GM21381 (cell line): ENCODE measurements around the gene ANXA3.
"Not testable (repeated sequence)": the region's sequence is repeated elsewhere in the genome, so short reads cannot be mapped to it uniquely, and the experiment has no call there.

Source experiments
- ATAC-seq: cut with Tn5 transposase; IDR thresholded peaks from one replicate; pipeline ENCODE4 v1.9.1; 2021; ENCODE audit warnings: mild to moderate bottlenecking, moderate library complexity; ENCODE audit not compliant: unreplicated experiment

The ANXA3 gene

GRCh38 chr4:78551420-78552351 is at the start of gene ANXA3:
TSS of gene ANXA3 (plus strand) at chr4:78551770. CDS start at chr4:78554474, 2,704 bp downstream.
- peak; percentile 65 for ATAC-seq

GRCh38 chr4:78506260-78506659 is 45.3 kb upstream of the ANXA3 start:
- not testable (repeated sequence) for ATAC-seq

GRCh38 chr4:78509043-78509442 is 42.5 kb upstream of the ANXA3 start:
- no peak for ATAC-seq

GRCh38 chr4:78510108-78510507 is 41.5 kb upstream of the ANXA3 start:
- no peak for ATAC-seq

GRCh38 chr4:78510681-78511080 is 40.9 kb upstream of the ANXA3 start:
- no peak for ATAC-seq

GRCh38 chr4:78512357-78512920 is 39.1 kb upstream of the ANXA3 start:
- ATAC-seq, result no peak

GRCh38 chr4:78513411-78513975 is 38.1 kb upstream of the ANXA3 start:
- no peak for ATAC-seq

GRCh38 chr4:78517050-78517652 is 34.4 kb upstream of the ANXA3 start:
- ATAC-seq, result no peak

- no peak for ATAC-seq
Measured at GRCh38 chr4:78518561-78518960, 33.0 kb upstream of the ANXA3 start.

- ATAC-seq, result no peak
Measured at GRCh38 chr4:78519962-78520361, 31.6 kb upstream of the ANXA3 start.

- no peak for ATAC-seq
Measured at GRCh38 chr4:78520808-78521226, 30.8 kb upstream of the ANXA3 start.

GRCh38 chr4:78524009-78524408 is 27.6 kb upstream of the ANXA3 start:
- no peak for ATAC-seq

GRCh38 chr4:78525559-78525958 is 26.0 kb upstream of the ANXA3 start:
- ATAC-seq, result no peak

- no peak for ATAC-seq
Measured at GRCh38 chr4:78527103-78527502, 24.5 kb upstream of the ANXA3 start.

- no peak for ATAC-seq
Measured at GRCh38 chr4:78527555-78527954, 24.0 kb upstream of the ANXA3 start.

- no peak for ATAC-seq
Measured at GRCh38 chr4:78528327-78528726, 23.2 kb upstream of the ANXA3 start.

- ATAC-seq, result no peak
Measured at GRCh38 chr4:78529569-78530209, 21.9 kb upstream of the ANXA3 start.

- no peak for ATAC-seq
Measured at GRCh38 chr4:78532046-78532445, 19.5 kb upstream of the ANXA3 start.

GRCh38 chr4:78533854-78534253 is 17.7 kb upstream of the ANXA3 start:
- ATAC-seq, result no peak

- no peak for ATAC-seq
Measured at GRCh38 chr4:78534286-78534955, 17.1 kb upstream of the ANXA3 start.
